Upper lobe of right lung (tissue), 1 donor: ENCODE results near the gene FNDC1. TPM values are rescaled to one million over a fixed set of nuclear protein-coding genes. Genes with fewer than 3 reads are reported as not detected.

ENCODE experiments used
- ATAC-seq: fragments of 200-7000 bp; cut with Tn5 transposase; one replicate; pipeline ENCODE4 v1.9.1; 2020; ENCODE audit warnings: mild to moderate bottlenecking, moderate library complexity
- DNase-seq: peaks from one replicate; pipeline ENCODE4 v3.0.0-alpha.2; 2020
- H3K27ac ChIP-seq: fragments of 200-600 bp; one replicate; pipeline ENCODE4 v1.8.0; 2022
- H3K27me3 ChIP-seq: fragments of 200-600 bp; one replicate; pipeline ENCODE4 v1.8.0; 2022; ENCODE audit warnings: mild to moderate bottlenecking
- H3K36me3 ChIP-seq: fragments of 200-600 bp; one replicate; pipeline ENCODE4 v1.8.0; 2022
- H3K4me1 ChIP-seq: fragments of 200-600 bp; one replicate; pipeline ENCODE4 v1.8.0; 2022
- H3K4me3 ChIP-seq: fragments of 200-600 bp; one replicate; pipeline ENCODE4 v1.8.0; 2022; ENCODE audit warnings: mild to moderate bottlenecking
- H3K9me3 ChIP-seq: fragments of 200-600 bp; one replicate; pipeline ENCODE4 v1.8.0; 2022
- intact Hi-C: fragments of 100-400 bp; cut with DNase I; formaldehyde crosslinking; loops from one replicate; pipeline ENCODE4 v1.11.0; 2022
- total RNA-seq: library from RNA; stranded (reverse); fragmentation: NEBNext Ultra II Directional; extraction: Animal tissue kit (Norgen Biotek cat#: 25700); gene quantifications from one replicate; pipeline ENCODE4 v1.2.1, GENCODE V29; 2021
- TF ChIP-seq, protein P1 (sequence below): fragments of 200-600 bp; IDR thresholded peaks from one replicate; pipeline ENCODE4 v1.8.0; 2022; ENCODE audit warnings: antibody characterized with exemption
- donor health status: DM: no; HTN: yes; CAD: no; lungs with severe emphysema.

Gene FNDC1
- total RNA-seq, 1 donor from 2014 or later, result 1.1 TPM

- no peaks in the 10 kb centered on the region for H3K36me3 ChIP-seq
- H3K4me1 ChIP-seq, result no peaks in the 10 kb centered on the region
- no peak overlapping the region for H3K4me3 ChIP-seq
- H3K9me3 ChIP-seq, result no peaks in the 10 kb centered on the region
- peaks cover 38% of the 10 kb centered on the region for H3K27me3 ChIP-seq
- ATAC-seq, result peak; percentile 10
- TF ChIP-seq, protein P1, sequence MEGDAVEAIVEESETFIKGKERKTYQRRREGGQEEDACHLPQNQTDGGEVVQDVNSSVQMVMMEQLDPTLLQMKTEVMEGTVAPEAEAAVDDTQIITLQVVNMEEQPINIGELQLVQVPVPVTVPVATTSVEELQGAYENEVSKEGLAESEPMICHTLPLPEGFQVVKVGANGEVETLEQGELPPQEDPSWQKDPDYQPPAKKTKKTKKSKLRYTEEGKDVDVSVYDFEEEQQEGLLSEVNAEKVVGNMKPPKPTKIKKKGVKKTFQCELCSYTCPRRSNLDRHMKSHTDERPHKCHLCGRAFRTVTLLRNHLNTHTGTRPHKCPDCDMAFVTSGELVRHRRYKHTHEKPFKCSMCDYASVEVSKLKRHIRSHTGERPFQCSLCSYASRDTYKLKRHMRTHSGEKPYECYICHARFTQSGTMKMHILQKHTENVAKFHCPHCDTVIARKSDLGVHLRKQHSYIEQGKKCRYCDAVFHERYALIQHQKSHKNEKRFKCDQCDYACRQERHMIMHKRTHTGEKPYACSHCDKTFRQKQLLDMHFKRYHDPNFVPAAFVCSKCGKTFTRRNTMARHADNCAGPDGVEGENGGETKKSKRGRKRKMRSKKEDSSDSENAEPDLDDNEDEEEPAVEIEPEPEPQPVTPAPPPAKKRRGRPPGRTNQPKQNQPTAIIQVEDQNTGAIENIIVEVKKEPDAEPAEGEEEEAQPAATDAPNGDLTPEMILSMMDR, result no peak
- intact Hi-C loops, result no loop called here
- H3K27ac ChIP-seq, result no peak overlapping the region
- no peak for DNase-seq
Measured at GRCh38 chr6:159232751-159233150, 63.6 kb downstream of the FNDC1 start.

DNA sequence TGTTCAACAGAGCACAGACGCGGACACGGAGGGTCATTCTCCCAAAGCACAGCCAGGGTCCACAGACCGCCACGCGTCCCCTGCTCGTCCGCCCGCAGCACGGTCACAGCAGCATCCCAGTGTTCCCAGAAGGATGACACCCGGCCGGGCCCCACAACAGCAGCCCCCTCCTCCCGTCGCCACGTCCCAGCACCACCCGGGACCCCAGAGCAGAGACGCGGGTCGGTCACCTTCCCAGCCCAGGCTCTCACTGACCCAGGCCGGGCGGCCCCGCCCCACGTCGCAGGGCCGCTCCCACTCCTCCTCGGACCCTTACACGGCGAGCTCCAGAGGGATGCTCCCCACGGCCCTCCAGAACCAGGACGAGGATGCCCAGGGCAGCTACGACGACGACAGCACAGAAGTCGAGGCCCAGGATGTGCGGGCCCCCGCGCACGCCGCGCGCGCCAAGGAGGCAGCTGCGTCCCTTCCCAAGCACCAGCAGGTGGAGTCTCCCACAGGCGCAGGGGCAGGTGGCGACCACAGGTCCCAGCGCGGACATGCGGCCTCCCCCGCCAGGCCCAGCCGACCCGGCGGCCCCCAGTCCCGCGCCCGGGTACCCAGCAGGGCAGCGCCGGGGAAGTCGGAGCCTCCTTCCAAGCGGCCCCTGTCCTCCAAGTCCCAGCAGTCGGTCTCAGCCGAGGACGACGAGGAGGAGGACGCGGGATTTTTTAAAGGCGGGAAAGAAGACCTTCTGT lies 64.3 kb downstream of the FNDC1 start:
- intact Hi-C loops, result no loop called here
- H3K9me3 ChIP-seq, result no peaks in the 10 kb centered on the region
- peaks cover 38% of the 10 kb centered on the region for H3K27me3 ChIP-seq
- ATAC-seq (peak; percentile 47), DNase-seq (no peak)
- no peak overlapping the region for H3K27ac ChIP-seq
- no peaks in the 10 kb centered on the region for H3K36me3 ChIP-seq
- TF ChIP-seq, protein P1, result no peak
- H3K4me1 ChIP-seq, result no peaks in the 10 kb centered on the region
- no peak overlapping the region for H3K4me3 ChIP-seq

DNA sequence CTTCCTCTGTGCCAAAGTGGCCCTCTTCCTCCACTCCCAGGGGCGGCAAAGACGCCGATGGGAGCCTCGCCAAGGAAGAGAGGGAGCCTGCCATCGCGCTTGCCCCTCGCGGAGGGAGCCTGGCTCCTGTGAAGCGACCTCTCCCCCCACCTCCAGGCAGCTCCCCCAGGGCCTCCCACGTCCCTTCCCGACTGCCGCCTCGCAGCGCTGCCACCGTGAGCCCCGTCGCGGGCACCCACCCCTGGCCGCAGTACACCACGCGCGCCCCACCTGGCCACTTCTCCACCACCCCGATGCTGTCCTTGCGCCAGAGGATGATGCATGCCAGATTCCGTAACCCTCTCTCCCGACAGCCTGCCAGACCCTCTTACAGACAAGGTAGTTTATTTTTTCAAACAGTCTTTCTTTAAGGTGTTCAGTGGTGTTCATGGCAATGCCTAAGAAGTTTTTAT lies 64.9 kb downstream of the FNDC1 start:
- ATAC-seq (no peak), DNase-seq (no peak)
- Histone ChIP-seq H3K27ac (no peak overlapping the region), H3K9me3 (no peaks in the 10 kb centered on the region), H3K4me3 (no peak overlapping the region), H3K27me3 (peaks cover 38% of the 10 kb centered on the region), H3K4me1 (no peaks in the 10 kb centered on the region), H3K36me3 (no peaks in the 10 kb centered on the region)
- TF ChIP-seq, protein P1, result no peak
- intact Hi-C loops, result no loop called here

DNA sequence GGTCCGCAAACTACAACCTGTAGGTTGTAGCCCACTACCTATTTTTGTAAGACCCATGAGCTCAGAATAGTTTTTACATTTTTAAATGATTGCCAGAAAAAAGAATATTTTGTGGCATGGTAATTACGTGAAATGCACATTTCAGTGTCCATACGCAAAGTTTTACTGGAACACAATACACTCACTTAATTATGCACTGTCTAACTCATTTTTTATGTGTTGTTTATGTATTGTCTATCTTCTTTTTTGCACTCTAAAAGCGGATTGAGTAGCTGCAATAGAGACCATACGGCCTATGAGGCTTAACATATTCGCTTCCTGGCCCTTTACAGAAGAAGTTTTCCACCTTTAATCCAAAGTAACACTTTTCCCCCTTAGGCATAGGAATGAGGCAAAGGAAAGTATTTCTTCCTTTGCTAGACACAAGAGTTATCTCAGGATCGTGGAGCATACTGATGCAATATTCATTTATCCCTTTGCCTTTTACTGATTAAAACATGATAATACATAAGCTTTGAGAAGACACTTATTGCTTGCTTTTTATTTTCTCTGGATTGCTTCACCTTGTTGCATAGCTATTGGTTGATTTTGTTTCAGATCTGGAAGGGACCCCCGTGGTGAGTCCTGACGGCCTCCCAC lies 69.8 kb downstream of the FNDC1 start:
- H3K9me3 ChIP-seq, result no peaks in the 10 kb centered on the region
- no peak overlapping the region for H3K27ac ChIP-seq
- H3K27me3 ChIP-seq, result peaks cover 25% of the 10 kb centered on the region
- no peaks in the 10 kb centered on the region for H3K36me3 ChIP-seq
- no peaks in the 10 kb centered on the region for H3K4me1 ChIP-seq
- DNase-seq (no peak), ATAC-seq (no peak)
- TF ChIP-seq, protein P1, result no peak
- intact Hi-C loops, result no loop called here
- H3K4me3 ChIP-seq, result no peak overlapping the region

DNA sequence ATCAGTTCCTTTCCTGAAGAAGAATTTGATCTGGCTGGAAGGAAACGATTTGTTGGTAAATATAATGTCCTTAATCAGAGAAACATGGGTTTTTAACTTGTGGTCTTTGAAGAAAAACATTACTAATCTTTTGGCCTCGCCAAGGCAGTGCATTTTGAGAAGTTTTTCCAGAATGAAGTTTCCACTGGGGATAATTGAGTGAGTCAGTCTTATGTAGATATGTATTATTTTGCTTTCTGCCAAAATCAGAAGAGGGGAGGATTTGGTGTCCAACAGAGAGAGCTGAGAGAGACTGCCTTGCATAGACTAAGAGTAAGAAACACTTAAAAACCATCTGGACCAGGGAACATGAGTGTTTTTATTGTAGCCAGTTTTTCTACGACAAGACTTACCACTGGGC lies 79.9 kb downstream of the FNDC1 start:
- Histone ChIP-seq H3K27me3 (no peaks in the 10 kb centered on the region), H3K9me3 (no peaks in the 10 kb centered on the region), H3K4me3 (no peak overlapping the region), H3K4me1 (no peaks in the 10 kb centered on the region), H3K36me3 (no peaks in the 10 kb centered on the region), H3K27ac (no peak overlapping the region)
- intact Hi-C loops, result no loop called here
- TF ChIP-seq, protein P1, result no peak
- DNase-seq (no peak), ATAC-seq (no peak)
